Measurements from ENCODE around the gene RGS7.

RGS7 gene

DNA sequence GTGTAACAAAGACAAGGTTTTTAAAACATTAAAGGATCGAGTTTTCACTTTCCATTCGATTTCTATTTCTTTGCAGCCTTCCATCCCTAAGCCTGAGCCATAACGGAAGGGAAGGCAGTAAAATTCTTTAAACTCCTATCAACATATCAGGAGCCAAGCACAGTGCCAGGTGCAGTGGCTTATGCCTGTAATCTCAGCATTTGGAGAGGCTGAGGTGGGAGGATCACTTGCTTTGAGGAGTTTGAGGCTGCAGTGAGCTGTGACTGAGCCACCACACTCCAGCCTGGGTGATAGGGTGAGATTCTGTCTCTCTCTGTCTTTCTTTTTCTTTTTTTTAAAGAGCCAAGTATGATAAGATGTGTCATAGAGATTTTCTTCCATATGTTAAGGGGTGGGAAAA, 527.5 kb downstream of the RGS7 start:
- ChIA-PET CTCF (interaction anchor here (0.7 kb wide), 1 partner anchor 38 kb away, joined by 3 read pairs; no protein-coding TSS in a partner anchor), POLR2A (ENCODE audit: low non-redundant PET) (no interaction called here)
- no peak for DNase-seq (ENCODE audit: low spot score)
- H3K27ac ChIP-seq: no peak overlapping the region
- TF ChIP-seq, protein P1, sequence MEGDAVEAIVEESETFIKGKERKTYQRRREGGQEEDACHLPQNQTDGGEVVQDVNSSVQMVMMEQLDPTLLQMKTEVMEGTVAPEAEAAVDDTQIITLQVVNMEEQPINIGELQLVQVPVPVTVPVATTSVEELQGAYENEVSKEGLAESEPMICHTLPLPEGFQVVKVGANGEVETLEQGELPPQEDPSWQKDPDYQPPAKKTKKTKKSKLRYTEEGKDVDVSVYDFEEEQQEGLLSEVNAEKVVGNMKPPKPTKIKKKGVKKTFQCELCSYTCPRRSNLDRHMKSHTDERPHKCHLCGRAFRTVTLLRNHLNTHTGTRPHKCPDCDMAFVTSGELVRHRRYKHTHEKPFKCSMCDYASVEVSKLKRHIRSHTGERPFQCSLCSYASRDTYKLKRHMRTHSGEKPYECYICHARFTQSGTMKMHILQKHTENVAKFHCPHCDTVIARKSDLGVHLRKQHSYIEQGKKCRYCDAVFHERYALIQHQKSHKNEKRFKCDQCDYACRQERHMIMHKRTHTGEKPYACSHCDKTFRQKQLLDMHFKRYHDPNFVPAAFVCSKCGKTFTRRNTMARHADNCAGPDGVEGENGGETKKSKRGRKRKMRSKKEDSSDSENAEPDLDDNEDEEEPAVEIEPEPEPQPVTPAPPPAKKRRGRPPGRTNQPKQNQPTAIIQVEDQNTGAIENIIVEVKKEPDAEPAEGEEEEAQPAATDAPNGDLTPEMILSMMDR (conservative IDR thresholded peaks at IDR 0.05; ENCODE audit: low read depth): no peak

DNA sequence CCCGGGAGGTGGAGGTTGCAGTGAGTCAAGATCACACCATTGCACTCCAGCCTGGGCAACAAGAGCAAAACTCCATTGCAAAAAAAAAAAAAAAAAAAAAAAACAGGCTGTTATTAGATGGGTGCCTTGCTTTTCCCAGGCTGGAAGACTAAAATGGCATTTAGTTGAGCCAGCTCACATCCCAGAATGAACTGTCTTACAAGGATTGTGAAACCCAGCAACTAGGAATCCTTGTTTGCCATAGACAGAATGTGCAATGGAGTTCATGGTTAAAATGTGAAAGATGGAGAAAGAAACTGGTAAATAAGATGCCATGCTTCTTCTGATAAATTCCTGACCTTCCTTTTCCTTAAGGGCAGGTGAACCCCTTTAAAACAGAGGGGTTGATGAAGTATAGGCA, 529.2 kb downstream of the RGS7 start:
- DNase-seq (ENCODE audit: low spot score): no peak
- ChIA-PET CTCF (no interaction called here), POLR2A (ENCODE audit: low non-redundant PET) (no interaction called here)
- TF ChIP-seq, protein P1 (conservative IDR thresholded peaks at IDR 0.05; ENCODE audit: low read depth): no peak
- no peak overlapping the region for H3K27ac ChIP-seq

DNA sequence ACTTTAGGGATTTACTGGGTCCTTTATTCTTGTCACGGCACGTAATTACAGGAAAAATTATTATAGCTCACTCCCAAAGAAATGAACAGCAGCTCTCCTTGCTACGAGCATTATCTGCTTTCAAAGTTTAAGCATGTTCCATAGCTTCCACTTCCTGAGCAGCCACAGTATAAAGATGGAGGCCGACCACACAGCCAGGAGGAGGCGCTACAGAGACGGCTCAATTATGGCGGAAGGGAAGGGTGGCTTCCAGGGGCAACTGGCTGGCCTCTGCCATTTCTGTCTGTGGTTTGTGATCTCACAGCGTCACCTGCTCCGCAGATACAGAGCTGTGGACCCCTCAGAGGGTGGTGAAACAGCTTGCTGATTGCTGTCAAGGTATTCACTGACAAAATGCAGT, 532.8 kb downstream of the RGS7 start:
- no peak overlapping the region for H3K27ac ChIP-seq
- TF ChIP-seq, protein P1 (conservative IDR thresholded peaks at IDR 0.05; ENCODE audit: low read depth): no peak
- POLR2A ChIA-PET (ENCODE audit: low non-redundant PET): no interaction called here
- CTCF ChIA-PET: interaction anchor here (0.5 to 0.6 kb wide), 2 partner anchors 41 to 1733 kb away, joined by 3 read pairs; no protein-coding TSS in a partner anchor
- DNase-seq (ENCODE audit: low spot score): no peak

DNA sequence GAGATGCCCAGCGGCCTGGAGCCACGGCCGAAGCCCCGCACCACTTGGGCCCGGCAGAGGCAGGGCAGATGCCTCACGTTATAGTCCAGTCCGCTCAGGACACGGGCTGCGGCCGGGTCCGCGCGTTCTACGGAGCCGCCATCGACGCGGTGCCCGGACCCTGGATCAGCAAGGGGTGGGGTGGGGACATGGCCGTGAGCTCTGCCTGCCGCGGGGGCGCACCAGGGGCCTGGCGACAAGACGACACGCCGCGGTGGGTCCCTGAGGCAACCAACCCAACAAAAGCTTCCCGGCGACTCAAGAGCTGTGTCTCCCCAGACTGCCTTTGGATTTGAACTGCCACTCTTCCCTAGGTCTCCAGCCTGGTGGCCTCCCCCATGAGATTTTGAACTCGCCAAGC, 533.6 kb downstream of the RGS7 start:
- CTCF ChIA-PET: no interaction called here
- TF ChIP-seq, protein P1 (conservative IDR thresholded peaks at IDR 0.05; ENCODE audit: low read depth): no peak
- H3K27ac ChIP-seq: no peak overlapping the region
- no peak for DNase-seq (ENCODE audit: low spot score)
- POLR2A ChIA-PET (ENCODE audit: low non-redundant PET): no interaction called here

DNA sequence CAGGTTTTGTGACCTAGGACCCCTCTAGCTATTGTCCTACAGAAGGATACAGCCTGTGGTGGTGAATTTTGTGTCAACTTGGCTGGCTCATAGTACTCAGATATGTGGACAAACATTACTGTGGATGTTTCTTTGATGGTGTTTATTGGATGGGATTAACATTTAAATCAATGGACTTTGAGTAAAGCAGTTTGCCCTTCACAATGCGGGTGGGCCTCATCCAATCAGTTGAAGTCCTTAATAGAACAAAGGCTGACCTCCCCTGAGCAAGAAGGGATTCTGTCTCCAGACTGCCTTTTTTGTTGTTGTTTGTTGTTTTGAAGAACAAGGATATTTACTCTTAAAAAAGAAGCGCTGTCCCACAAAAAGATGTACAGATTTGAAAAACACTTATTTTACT, 535.1 kb downstream of the RGS7 start:
- no peak overlapping the region for H3K27ac ChIP-seq
- no peak for DNase-seq (ENCODE audit: low spot score)
- ChIA-PET CTCF (no interaction called here), POLR2A (ENCODE audit: low non-redundant PET) (no interaction called here)
- TF ChIP-seq, protein P1 (conservative IDR thresholded peaks at IDR 0.05; ENCODE audit: low read depth): no peak

DNA sequence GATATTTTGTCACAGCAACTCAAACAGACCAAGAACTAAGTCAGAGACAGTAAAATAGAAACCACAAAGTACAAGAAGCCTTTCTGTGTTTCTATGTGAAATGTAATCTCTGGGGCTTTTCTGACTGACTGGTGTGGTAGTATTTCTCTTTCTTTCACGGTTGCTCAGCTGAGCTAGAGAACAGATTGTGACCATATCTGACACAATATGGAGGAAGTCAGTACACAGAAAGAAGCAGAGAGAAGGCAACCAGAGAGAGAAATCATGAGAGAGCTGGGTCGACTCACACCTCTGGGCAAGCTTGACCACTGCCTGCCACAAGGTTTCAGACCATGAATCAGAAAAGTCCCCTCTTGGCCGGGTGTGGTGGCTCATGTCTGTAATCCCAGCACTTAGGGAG, 536.2 kb downstream of the RGS7 start:
- ChIA-PET POLR2A (ENCODE audit: low non-redundant PET) (interaction anchor here (0.7 kb wide), 1 partner anchor 400 kb away, joined by 3 read pairs; no protein-coding TSS in a partner anchor), CTCF (no interaction called here)

More for the DNA sequence above, 536.2 kb downstream of the RGS7 start:
- H3K27ac ChIP-seq: no peak overlapping the region
- DNase-seq (ENCODE audit: low spot score): no peak
- TF ChIP-seq, protein P1 (conservative IDR thresholded peaks at IDR 0.05; ENCODE audit: low read depth): no peak
